GM18909 (cell line): Measurements from ENCODE around the gene ARSJ.
"Not testable (repeated sequence)": the region's sequence is repeated elsewhere in the genome, so short reads cannot be mapped to it uniquely, and the experiment has no call there.

Source experiments
- ATAC-seq: cut with Tn5 transposase; IDR thresholded peaks from one replicate; pipeline ENCODE4 v1.9.1; 2021; ENCODE audit warnings: mild to moderate bottlenecking; ENCODE audit not compliant: unreplicated experiment, poor library complexity

Gene ARSJ

DNA sequence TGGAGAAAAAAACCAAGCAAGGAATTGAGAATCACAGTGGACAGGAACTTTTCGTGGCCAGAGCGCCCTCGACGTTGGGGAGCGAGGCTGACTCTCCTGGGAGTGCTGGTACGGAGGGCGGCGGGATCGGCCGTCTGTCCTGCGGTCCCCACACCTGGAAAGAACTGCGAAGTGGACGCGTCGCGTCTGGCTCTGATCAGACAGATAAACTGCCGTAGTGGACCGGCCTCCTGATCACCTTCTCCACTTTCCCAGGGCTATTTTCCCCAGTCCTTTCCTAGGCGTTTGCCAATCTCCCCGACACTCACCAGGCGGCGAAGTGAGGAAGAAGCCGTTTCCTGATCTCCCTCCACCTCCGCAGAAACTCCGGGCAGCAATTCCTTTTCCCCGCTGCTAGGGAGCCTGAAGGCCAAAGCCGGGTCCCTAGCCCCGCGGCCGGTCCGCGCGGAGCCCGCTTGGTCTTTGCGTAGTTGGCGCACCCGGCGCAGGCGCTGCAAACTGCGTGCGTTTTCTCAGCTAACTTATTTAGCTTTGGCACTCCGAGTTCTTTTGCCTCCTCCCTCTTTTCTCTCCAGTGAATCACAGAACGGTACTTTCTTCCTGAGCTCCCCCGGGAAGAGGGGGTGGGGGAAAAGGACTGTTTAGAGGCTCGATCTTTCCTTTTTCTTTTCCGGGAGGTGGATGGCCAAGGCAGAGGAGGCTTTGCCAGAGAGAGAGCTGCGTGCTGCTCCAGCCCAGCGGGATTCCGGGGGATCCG lies at the start of gene ARSJ:
Gene ARSJ (minus strand): TSS at position 500 of the 757 bp plus-strand sequence. CDS start 813 bp downstream, outside the sequence.
- ATAC-seq, result peak; percentile 54

DNA sequence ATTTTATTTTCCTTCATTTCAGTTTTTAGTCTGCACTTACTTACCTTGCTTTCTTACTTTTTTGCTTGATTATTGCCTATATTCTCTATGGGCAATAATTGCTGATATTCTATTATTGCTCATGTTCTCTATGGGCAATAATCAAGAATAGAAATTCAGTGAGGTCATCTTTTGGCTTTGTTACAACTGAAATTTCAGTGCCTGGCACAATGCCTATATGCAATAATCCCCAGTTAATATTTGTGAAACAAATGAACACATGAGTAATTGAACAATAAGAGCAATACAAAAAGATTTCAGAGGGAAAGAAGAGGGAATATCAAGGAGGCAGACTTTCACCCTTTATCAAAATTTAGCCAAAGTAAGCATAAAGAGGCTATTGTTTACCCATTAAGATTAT lies 48.6 kb upstream of the ARSJ start:
- ATAC-seq, result no peak

DNA sequence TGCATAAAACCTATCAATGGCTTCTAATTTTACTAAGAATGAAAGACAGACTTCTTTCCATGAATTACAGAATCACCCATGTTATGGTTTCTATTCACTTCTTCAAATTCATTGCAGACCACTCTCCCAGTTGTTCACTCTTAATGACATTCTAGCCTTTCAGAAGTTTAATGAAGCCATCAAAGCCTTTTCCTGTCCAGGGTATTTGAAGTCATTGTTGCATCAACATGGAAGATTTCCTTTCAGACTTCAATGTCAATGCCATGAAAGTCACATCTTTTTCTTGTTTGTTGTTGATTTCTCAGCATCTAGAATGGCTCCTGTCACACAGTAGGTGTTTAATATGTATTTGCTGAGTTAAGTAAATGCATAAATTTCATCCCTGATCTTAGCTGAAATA lies 48.1 kb upstream of the ARSJ start:
- no peak for ATAC-seq

DNA sequence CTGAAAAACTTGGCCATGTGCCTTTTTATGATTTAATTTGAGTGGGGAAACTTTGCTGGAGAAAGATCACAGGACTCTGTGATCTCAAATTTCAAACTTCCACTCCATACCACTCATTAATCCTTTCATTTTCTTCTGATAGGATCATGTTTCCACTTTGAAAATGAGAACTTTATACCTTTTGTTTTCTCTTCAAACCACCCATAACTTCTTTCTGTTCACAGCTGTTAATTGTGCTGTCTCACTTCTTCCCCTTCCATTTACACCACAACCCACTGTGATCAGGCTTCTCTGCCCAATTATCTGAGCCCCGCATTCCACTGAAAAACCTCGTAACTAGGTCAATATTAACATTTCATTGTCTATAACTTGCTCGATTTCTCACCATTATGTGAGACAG lies 47.0 kb upstream of the ARSJ start:
- ATAC-seq, result no peak

DNA sequence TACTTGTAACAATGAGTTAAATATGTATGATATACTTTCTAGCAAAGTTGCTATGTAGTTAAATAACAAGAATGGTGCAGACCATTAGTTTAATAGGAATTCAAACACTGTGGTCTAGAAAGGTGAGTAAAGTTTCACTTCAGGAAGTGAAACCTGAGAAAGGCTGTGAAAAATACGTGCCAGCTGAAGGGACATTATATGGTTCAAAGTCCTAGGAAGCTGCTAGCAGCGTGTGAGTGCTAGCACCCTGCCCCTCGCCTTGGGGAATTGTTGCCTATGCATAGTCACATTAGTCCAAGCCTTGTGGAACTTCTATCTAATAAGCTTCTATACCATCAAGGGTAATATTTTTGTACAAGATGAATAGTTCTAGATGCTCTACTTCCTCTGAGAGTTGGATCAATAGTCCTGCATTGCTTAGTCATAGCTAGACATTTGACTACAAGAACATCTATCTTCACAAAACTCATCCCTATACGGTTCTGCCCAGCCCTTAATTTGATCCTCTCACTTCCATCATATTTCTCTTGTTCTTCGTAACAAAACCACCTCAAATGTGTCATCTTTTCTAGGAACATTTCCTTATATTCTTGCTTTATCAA lies 45.8 kb upstream of the ARSJ start:
- peak; percentile 90 for ATAC-seq

DNA sequence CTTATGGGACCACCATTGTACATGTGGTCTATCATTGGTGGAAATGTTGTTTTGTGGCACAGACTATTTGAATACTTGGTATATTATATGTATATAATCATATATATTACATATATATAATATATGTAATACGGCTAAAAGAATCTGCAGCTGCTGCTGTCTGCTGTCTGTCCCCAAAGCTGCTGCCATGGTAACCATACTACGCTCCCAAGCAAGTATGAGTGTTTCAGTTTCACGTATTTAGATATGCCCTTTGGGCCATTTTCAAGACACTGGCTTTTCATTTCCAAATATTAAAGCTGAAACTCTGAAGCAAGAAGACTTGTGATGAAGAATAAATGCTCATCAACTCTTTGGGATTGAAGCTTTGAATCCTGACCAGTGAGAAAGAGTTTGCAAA lies 42.0 kb upstream of the ARSJ start:
- no peak for ATAC-seq

DNA sequence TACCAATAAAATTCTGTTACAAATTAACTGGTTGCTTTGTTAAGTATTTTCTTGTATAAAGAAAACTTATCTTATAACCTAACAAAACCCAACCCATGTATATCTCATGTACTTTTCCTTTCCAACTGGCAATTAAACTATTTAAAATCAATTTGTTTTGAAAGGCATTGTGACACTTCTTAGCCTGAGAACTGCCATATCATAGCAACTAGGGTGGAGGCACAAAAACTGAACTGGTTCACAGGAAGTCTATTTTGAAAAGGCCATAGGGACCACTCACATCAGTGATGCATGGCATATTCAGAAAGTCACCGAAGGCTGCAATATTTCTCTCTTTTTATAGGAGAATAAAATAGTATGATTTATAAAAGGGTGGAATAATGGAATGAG lies 40.5 kb upstream of the ARSJ start:
- ATAC-seq, result no peak

DNA sequence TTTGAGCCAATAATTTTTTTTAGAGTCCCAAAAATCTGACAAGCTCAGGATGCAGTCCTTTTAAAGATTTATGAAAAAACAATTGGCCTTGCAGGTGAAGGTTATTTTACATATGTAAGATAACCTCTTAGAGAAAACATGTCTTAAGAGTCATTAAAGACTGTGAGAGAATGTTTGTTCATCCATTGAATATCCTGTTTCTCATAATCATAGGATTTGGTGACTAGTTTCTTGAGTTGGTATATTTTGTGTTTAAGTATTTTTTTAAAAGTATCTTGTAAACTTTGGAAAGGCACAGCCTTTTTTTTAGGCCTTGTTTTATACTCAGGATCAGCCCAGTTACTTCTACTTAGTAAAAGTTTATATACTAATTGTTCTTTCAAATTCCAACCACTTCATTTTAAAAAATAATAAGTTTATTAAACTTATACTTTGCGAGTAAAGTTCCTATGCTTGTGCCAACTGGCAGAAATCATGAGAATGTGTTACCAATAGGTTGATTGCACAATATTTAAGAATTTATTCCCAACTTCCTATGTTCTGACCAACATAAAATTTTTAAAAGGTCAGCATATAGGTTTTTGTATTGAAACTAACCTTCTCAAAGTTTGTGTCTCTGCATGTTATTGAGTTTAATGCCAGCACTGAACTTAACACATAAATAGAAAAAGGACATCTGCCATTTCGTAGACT lies 40.0 kb upstream of the ARSJ start:
- ATAC-seq, result no peak

DNA sequence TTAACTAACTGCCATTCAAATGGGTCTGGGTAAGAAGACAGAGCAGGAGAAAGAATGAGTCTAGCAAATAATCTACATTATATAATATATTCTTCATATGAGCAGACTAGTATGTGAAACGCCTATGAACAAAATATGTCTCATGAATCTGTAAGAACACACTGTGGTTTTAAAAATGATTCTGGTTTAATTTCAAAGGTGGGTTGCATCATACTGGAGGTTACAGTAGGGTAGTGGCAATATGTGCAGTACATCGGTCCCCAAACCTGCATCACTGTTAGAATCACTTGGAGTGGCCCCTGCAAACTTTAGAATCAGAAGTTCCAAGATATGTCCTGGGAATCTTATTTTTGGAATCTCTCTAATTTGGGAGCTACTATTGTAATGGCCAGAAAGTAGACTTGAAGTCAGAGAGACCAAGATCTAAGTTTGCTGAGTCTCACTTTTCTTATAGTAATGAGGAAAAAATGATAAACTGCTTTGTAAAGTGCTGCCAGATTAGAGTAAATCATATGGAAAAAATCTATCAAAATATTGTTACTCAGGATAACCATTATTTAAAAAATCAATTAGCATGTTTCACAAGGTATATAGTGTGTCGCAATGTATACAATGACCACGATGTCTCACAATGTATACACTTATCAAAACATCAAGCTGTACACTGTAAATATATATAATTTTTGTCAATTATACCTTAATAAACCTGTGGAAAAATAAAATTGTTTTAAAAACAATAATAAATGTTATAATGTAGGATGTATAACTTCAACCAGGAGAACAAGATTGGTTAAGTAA lies 37.9 kb upstream of the ARSJ start:
- no peak for ATAC-seq

DNA sequence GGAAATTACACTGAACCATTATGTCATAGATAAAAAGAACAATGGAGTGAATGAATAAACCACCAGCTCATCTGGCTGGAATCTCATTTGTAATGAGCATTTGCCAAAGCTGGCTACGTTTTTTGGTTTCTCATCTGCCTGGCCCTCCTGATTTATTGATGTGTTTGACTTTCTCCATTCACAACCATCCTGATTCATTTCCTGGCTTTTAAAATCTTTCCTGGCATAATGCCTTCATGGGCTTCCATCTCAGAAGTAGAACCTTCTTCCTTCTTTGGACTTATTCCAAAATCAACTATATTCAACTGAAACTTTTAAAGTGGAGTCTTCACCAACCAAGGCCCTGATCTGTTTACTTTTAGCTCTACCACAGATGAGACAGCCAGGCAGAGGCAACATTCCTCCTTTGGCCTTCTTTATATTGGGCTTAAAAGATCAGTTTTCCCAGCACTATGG lies 36.0 kb upstream of the ARSJ start:
- no peak for ATAC-seq

DNA sequence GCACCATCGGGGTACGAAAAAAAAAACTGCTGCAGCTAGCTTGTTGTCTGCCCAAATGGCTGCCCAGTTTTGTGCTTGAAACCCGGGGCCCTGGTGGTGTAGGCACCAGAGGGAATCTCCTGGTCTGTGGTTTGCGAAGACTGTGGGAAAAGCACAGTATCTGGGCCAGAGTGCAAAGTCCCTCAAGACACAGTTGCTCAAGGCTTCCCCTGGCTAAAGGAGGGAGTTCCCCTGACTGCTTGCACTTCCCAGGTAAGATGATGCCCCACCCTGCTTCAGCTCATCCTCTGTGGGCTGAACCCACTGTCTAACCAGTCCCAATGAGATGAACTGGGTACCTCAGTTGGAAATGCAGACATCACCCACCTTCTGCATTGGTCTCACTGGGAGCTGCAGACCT lies 33.8 kb upstream of the ARSJ start:
- ATAC-seq, result not testable (repeated sequence)

DNA sequence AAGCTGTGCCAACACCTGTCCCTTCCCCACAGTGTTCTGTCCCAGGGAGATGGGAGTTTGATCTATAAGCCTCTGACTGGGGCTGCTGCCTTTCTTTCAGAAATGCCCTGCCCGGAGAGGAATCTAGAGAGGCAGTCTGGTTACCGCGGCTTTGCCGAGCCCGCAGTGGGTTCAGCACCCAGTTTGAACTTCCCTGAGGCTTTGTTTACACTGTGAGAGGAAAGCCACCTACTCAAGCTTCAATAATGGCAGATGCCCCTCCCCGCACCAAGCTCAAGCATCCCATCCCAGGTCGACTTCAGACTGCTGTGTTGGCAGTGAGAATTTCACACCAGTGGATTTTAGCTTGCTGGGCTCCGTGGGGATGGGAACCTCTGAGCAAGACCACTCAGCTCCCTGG lies 33.3 kb upstream of the ARSJ start:
- ATAC-seq, result no peak

DNA sequence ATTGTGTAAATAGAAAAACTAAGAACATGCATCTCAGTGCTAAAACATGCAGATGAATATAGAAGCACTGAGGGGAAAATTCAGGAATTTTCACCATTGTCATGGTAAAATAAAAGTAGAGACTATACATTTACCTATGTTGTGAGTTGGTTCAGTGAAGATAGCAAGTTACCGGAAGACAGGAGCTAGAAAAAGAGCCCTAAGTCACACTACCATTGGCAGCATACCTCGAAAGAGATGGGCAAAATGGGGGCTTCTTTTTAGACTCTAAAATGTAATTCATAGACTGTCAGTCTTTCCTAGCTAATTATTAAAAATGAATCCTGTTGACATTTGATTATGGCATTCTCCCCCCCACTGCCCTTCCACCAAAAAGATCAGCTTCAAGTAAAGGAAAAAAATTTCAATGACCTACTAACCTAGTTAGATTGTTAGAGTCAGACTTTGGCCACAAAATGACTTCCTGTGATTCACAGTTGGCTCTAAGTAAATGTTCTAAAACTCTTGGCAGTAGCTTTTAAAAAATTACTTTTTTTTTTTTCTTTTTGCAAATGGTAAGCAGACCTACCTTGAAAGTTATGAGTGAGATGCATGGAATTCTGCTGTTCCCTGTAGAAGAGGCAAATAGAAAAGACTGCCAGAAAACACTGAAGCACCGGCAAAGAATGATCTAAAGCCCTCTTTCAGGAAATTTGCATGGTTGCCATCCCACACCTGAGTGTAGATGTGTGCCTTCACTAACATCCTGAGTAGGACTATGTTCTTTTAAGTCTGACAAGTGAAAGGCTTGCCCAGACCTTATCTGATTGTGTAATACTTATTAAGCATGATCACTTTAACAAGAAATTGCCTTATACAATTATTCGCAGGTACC lies 26.4 kb upstream of the ARSJ start:
- no peak for ATAC-seq

DNA sequence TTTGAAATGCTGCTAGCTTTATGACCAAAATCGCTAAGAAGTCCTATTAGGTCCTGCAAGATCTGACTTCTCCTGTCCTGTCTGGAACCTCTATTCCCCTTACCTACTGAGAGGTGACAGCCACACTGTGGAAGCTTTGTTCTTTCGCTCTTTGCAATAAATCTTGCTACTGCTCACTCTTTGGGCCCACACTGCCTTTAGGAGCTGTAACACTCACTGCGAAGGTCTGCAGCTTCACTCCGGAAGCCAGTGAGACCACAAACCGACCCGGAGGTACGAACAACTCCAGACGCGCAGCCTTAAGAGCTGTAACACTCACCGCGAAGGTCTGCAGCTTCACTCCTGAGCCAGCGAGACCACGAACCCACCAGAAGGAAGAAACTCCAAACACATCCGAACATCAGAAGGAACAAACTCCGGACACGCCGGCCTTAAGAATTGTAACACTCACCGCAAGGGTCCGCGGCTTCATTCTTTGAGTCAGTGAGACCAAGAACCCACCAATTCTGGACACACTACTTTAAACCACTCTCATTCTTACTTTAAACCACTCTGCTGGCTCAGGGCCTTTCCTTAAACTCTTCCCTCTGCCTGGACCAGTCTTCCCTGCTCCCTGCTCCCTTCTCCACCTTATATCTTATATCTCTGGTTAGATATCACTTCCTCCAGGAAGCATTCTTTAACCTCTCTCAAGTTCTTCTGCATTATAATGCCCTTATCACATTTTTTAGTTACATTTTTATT lies 25.2 kb upstream of the ARSJ start:
- not testable (repeated sequence) for ATAC-seq

DNA sequence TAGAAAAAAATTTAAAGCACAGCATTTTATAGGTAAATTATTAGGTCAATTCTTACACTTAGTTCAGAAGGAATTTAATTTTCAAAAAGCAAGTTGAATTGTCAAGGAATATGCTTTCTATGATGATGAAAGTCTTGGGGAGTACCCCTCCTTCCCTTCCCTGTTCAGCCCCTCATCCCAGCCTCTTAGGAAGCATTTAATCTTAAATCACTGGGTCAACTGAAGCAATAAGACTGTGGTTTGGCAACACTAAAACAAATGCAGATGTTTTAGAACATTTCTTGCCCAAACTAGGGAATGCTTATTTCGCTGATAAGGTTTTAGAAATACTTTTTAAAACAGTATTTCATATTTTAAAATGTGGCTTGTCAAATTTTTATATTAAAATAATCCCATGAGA lies 19.1 kb upstream of the ARSJ start:
- ATAC-seq, result no peak

DNA sequence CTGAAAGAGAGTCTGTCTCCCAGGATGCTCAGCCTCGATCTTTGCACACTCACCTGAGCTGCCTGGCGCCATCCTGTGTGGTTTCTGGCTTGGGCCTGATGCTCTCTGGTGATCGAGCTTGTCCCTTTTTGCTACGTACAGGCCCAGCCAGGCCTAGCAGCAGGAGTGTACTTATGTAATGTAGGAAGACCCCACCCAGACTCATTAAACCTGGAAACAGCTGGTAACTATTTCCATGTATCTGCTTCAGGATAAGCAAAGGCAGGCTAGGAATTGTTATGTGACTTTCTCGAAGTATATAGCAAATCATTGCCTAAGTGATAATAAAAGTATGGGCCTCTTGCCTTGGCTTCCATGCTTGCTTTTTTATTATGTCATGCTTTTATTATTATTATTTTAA lies 18.6 kb upstream of the ARSJ start:
- ATAC-seq, result no peak

DNA sequence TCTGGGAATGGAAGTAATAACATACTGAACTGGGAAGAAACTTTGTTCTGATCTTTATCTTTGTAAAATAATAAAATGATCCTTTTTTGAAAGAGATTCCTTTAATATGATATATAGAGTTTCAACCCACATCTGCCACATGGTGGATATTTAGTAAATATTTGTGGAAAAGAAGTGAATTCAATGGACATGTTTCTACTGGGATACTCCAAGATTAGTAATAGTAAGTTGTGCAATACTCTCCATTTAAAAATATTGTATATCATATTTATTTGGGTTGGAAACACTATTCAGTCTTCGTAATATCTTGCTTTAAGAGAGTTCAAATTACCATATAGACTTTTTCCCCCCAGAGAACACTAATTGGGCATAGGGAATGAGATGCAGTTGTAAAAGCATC lies 17.8 kb upstream of the ARSJ start:
- no peak for ATAC-seq

DNA sequence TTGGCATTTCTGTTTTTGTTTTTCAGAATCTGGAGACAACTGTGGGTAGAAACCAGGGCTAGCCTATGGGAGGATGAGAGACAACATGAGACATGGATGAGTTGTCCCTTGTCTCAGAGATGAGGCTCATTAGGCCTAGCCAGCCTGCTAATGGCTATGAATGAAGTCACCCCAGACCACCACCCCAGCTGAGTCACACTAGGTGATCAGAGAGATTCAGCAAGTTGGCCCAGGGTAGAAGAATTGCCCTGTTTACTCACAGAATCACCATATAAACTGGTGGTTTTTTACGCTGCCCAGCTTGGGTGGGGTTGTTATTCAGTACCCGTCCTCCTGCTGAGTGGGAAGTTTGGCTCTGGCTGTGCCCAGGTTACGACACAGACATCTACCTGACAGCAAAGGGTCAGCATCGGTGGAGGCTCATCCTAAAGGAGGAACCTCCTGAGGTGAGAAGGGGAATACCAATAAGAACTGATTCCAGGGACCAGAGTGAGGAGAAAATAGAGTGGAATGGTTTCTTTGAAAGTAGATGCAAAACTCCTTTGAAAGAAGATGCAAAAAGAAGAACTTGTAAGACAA lies 17.2 kb upstream of the ARSJ start:
- no peak for ATAC-seq

DNA sequence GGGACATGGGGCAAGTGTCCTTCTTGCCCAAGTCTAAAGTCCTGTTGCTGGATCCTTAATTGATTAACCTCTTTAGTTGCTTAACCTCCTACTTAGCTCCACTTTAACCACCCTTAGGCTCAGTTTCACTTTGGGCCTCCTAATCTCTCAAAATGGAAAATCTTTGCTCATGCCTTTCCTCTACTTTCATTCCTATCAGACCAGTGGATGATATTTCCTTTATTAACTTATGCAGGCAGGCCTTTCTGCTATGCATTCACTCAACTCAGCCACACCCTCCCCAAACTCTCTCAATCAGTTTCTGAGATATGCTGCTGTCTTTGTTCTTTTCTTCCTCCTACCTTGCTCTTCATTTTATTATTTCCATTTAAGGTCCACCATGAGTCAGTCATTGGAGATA lies 14.4 kb upstream of the ARSJ start:
- no peak for ATAC-seq
